HG03469 (cell line): ENCODE measurements around the gene CBFA2T2.
"Not testable (repeated sequence)": the region's sequence is repeated elsewhere in the genome, so short reads cannot be mapped to it uniquely, and the experiment has no call there.

ENCODE experiments used
- ATAC-seq: cut with Tn5 transposase; IDR thresholded peaks from one replicate; pipeline ENCODE4 v1.9.1; 2021; ENCODE audit warnings: mild to moderate bottlenecking, moderate library complexity, moderate number of reproducible peaks; ENCODE audit not compliant: unreplicated experiment

The CBFA2T2 gene

GRCh38 chr20:33501000-33501399 is 11.1 kb downstream of the CBFA2T2 start:
- ATAC-seq, result no peak

- no peak for ATAC-seq
Observed at GRCh38 chr20:33503564-33503963, 13.7 kb downstream of the CBFA2T2 start.

GRCh38 chr20:33506576-33506975 is 16.7 kb downstream of the CBFA2T2 start:
- no peak for ATAC-seq

- no peak for ATAC-seq
Observed at GRCh38 chr20:33507461-33507860, 17.6 kb downstream of the CBFA2T2 start.

- not testable (repeated sequence) for ATAC-seq
Observed at GRCh38 chr20:33508015-33508414, 18.1 kb downstream of the CBFA2T2 start.

GRCh38 chr20:33509057-33509456 is 19.2 kb downstream of the CBFA2T2 start:
- not testable (repeated sequence) for ATAC-seq

GRCh38 chr20:33511876-33512275 is 22.0 kb downstream of the CBFA2T2 start:
- not testable (repeated sequence) for ATAC-seq

GRCh38 chr20:33515569-33516216 is 25.8 kb downstream of the CBFA2T2 start:
- ATAC-seq, result no peak

GRCh38 chr20:33516882-33517281 is 27.0 kb downstream of the CBFA2T2 start:
- no peak for ATAC-seq

GRCh38 chr20:33518071-33518470 is 28.2 kb downstream of the CBFA2T2 start:
- ATAC-seq, result no peak

- ATAC-seq, result no peak
Observed at GRCh38 chr20:33521461-33521860, 31.6 kb downstream of the CBFA2T2 start.

GRCh38 chr20:33522256-33522820 is 32.4 kb downstream of the CBFA2T2 start:
- no peak for ATAC-seq

GRCh38 chr20:33524261-33524660 is 34.4 kb downstream of the CBFA2T2 start:
- no peak for ATAC-seq

GRCh38 chr20:33526769-33527168 is 36.9 kb downstream of the CBFA2T2 start:
- ATAC-seq, result no peak

GRCh38 chr20:33531047-33531877 is 41.4 kb downstream of the CBFA2T2 start:
- no peak for ATAC-seq

GRCh38 chr20:33531885-33532284 is 42.0 kb downstream of the CBFA2T2 start:
- no peak for ATAC-seq

GRCh38 chr20:33532753-33533459 is 43.0 kb downstream of the CBFA2T2 start:
- no peak for ATAC-seq

GRCh38 chr20:33535717-33536116 is 45.8 kb downstream of the CBFA2T2 start:
- not testable (repeated sequence) for ATAC-seq

- ATAC-seq, result no peak
Observed at GRCh38 chr20:33537608-33538007, 47.7 kb downstream of the CBFA2T2 start.

GRCh38 chr20:33539129-33539528 is 49.2 kb downstream of the CBFA2T2 start:
- no peak for ATAC-seq

- no peak for ATAC-seq
Observed at GRCh38 chr20:33540427-33540826, 50.5 kb downstream of the CBFA2T2 start.
